DLD1 (cell line): ENCODE measurements around the gene ACTL7A.

Source experiments
- in situ Hi-C: cut with HindIII; loops from 2 replicates; pipeline ENCODE4 v1.10.0; 2017; ENCODE audit warnings: low sequenced_read_pairs

The ACTL7A gene

DNA sequence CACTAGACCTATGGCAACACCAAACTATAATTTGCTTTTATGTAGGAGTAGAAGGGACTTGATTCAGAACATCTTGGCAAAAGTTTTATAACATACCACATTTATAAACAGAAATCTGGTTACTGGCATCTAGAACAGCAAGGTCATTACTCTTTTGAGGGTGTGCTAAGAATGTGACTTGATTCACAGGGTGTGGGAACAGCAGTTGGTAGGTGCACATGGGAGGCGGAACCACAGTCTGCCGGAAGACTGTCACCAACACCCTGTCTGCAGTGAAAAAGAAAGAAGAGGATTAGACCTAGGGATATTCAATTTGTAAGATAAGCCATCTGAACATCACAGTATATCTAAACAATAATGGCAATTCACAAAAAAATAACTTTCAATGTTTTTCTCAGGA lies 48.8 kb downstream of the ACTL7A start:
- in situ Hi-C loops = no loop called here

GRCh38 chr9:108911820-108912219 lies 49.8 kb downstream of the ACTL7A start:
- in situ Hi-C loops = no loop called here
